GM12878 (cell line): ENCODE measurements around the gene FAM111B. TPM values are rescaled to one million over a fixed set of nuclear protein-coding genes. Genes with fewer than 3 reads are reported as not detected.

Experiments used
- BHLHE40 ChIP-seq, 2 experiments: fragments of 450-650 bp in 1 of 2; IDR thresholded peaks; 2 replicates each; pipeline ENCODE4 v1.6.1; 2011 to 2017; ENCODE audit warnings: low read depth in 2 of 2, borderline replicate concordance in 1 of 2, improper control_type of control experiment in 1 of 2, low read length in 1 of 2, mild to moderate bottlenecking in 1 of 2
- BMI1 ChIP-seq: fragments of 450-650 bp; IDR thresholded peaks from 2 replicates; pipeline ENCODE4 v1.6.1; 2016; ENCODE audit warnings: mild to moderate bottlenecking, moderate library complexity, borderline replicate concordance
- CREB1 ChIP-seq: IDR thresholded peaks from 2 replicates; pipeline ENCODE4 v1.6.1; 2012; ENCODE audit warnings: low read depth, mild to moderate bottlenecking, inconsistent platforms
- EP300 ChIP-seq, 2 experiments: fragments of 150-350 bp in 1 of 2; IDR thresholded peaks; 2 replicates each; pipeline ENCODE4 v1.6.1; 2011 to 2012; ENCODE audit warnings: low read depth in 2 of 2, low read length in 2 of 2, borderline replicate concordance in 1 of 2, improper control_type of control experiment in 1 of 2, inconsistent platforms in 1 of 2; ENCODE audit not compliant: control insufficient read depth in 1 of 2
- IRF3 ChIP-seq: fragments of 450-650 bp; IDR thresholded peaks from 2 replicates; pipeline ENCODE4 v1.6.1; 2014; ENCODE audit warnings: mild to moderate bottlenecking
- MXI1 ChIP-seq: fragments of 150-350 bp; IDR thresholded peaks from 2 replicates; pipeline ENCODE4 v1.6.1; 2011; ENCODE audit warnings: low read depth, mild to moderate bottlenecking, inconsistent platforms, low read length, improper control_type of control experiment
- NFYB ChIP-seq: IDR thresholded peaks from 2 replicates; pipeline ENCODE4 v1.6.1; 2011; ENCODE audit warnings: low read depth, mild to moderate bottlenecking, low read length, improper control_type of control experiment, moderate library complexity; ENCODE audit not compliant: insufficient read depth
- REST ChIP-seq: IDR thresholded peaks from 2 replicates; pipeline ENCODE4 v1.6.1; 2012; ENCODE audit warnings: mild to moderate bottlenecking, low read depth, low read length
- SIX5 ChIP-seq: IDR thresholded peaks from 2 replicates; pipeline ENCODE4 v1.6.1; 2011; ENCODE audit warnings: mild to moderate bottlenecking, low read depth, low read length, moderate library complexity; ENCODE audit not compliant: severe bottlenecking
- SMC3 ChIP-seq: IDR thresholded peaks from 2 replicates; pipeline ENCODE4 v1.6.1; 2011; ENCODE audit warnings: low read length, improper control_type of control experiment, borderline replicate concordance
- ZBTB11 ChIP-seq: fragments of 450-650 bp; formaldehyde crosslinking; IDR thresholded peaks from 2 replicates; pipeline ENCODE4 v1.5.0; 2022; ENCODE audit warnings: mild to moderate bottlenecking, missing genetic modification characterization
- ZNF207 ChIP-seq: fragments of 450-650 bp; IDR thresholded peaks from 2 replicates; pipeline ENCODE4 v1.6.1; 2014; ENCODE audit warnings: antibody characterized with exemption, mild to moderate bottlenecking, borderline replicate concordance
- ZNF274 ChIP-seq: IDR thresholded peaks from one replicate; pipeline ENCODE4 v1.8.0; 2011; ENCODE audit not compliant: insufficient read length, insufficient read depth
- ZNF384 ChIP-seq: IDR thresholded peaks from 2 replicates; pipeline ENCODE4 v1.6.1; 2012; ENCODE audit warnings: low read depth, mild to moderate bottlenecking, low read length, improper control_type of control experiment, borderline replicate concordance
- ZSCAN29 ChIP-seq: fragments of 450-650 bp; IDR thresholded peaks from 2 replicates; pipeline ENCODE4 v1.6.1; 2017; ENCODE audit warnings: mild to moderate bottlenecking, moderate library complexity
- polyA plus RNA-seq, 11 experiments: library from polyadenylated mRNA; depleted of rRNA in 4 of 11; unstranded in 6 of 11; stranded (reverse) in 5 of 11; fragments of >200 nt; fragmentation: Nextera tagmentation in 4 of 11; fragmentation: Illumina TruSeq in 1 of 11; extraction: Ambion mirVana in 4 of 11; extraction: Trizol in 1 of 11; gene quantifications; 1 replicate in 1 of 11; 2 replicates in 10 of 11; pipeline versions ENCODE4 v1.2.1 to v1.2.3, GENCODE V29; 2011 to 2016; ENCODE audit warnings: inconsistent platforms in 2 of 11, missing spikeins in 2 of 11, low read depth in 1 of 11
- total RNA-seq, 4 experiments: library from RNA; depleted of rRNA in 3 of 4; stranded (reverse); fragments of >200 nt in 3 of 4; fragmentation: Illumina TruSeq in 1 of 4; extraction: Trizol in 1 of 4; gene quantifications; 2 replicates each; pipeline versions ENCODE4 v1.2.1 to v1.2.3, GENCODE V29; 2013 to 2021
- TF ChIP-seq, protein P1 (sequence below): fragments of 450-650 bp; formaldehyde crosslinking; IDR thresholded peaks from 2 replicates; pipeline ENCODE4 v1.4.0; 2022; ENCODE audit warnings: mild to moderate bottlenecking, moderate library complexity

FAM111B gene
- total and polyA plus RNA-seq, 10 of the 15 experiments (the other 5 are each of a cell fraction or from before 2014, with no cell fraction given), result 35.9 to 97.2 (median 62.1) TPM

GRCh38 chr11:59142530-59143507 is 35.8 kb downstream of the FAM111B start, which contains the start of gene FAM111A (continued):
- no peak for TF ChIP-seq REST
- TF ChIP-seq ZSCAN29, result no peak
- TF ChIP-seq CREB1, result no peak
- no peak for TF ChIP-seq SIX5
- TF ChIP-seq ZBTB11 (CRISPR knock-in tag), result no peak
- no peak for TF ChIP-seq ZNF274
- TF ChIP-seq EP300 (IDR thresholded peaks at IDR 0.05; ENCODE audit: borderline replicate concordance in 1 of 2, control insufficient read depth in 1 of 2, low read depth in 2 of 2, low read length in 2 of 2), result no peak
- no peak for TF ChIP-seq ZNF384
- TF ChIP-seq BHLHE40 (IDR thresholded peaks at IDR 0.05; ENCODE audit: borderline replicate concordance in 1 of 2, low read depth in 2 of 2, low read length in 1 of 2), result peak; percentile 26 to 27; a peak in 1 of 4 replicates
- TF ChIP-seq ZNF207, result no peak
- no peak for TF ChIP-seq IRF3
- TF ChIP-seq SMC3, result peak; percentile 61; the same call in 1 of the 2 replicates
- peak; percentile 55 for TF ChIP-seq MXI1
- peak; percentile 84 for TF ChIP-seq NFYB
- TF ChIP-seq, protein P1, sequence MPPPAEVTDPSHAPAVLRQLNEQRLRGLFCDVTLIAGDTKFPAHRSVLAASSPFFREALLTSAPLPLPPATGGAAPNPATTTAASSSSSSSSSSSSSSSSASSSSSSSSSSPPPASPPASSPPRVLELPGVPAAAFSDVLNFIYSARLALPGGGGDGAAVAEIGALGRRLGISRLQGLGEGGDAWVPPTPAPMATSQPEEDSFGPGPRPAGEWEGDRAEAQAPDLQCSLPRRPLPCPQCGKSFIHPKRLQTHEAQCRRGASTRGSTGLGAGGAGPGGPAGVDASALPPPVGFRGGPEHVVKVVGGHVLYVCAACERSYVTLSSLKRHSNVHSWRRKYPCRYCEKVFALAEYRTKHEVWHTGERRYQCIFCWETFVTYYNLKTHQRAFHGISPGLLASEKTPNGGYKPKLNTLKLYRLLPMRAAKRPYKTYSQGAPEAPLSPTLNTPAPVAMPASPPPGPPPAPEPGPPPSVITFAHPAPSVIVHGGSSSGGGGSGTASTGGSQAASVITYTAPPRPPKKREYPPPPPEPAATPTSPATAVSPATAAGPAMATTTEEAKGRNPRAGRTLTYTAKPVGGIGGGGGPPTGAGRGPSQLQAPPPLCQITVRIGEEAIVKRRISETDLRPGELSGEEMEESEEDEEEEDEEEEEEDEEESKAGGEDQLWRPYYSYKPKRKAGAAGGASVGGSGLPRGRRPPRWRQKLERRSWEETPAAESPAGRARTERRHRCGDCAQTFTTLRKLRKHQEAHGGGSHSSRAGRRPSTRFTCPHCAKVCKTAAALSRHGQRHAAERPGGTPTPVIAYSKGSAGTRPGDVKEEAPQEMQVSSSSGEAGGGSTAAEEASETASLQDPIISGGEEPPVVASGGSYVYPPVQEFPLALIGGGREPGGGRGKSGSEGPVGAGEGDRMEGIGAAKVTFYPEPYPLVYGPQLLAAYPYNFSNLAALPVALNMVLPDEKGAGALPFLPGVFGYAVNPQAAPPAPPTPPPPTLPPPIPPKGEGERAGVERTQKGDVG (CRISPR knock-in tag), result no peak
- no peak for TF ChIP-seq BMI1
